Dendritic cell treated with granulocyte-macrophage colony-stimulating factor and Interleukin-4, amounts not matched to agents 40 ng/mL and 50 ng/mL, for 4 days (primary cell): ENCODE measurements around the gene UBTD2.

Experiments
- H3K27ac Mint-ChIP-seq: one replicate; pipeline ENCODE4 v1.8.0; 2022; ENCODE audit warnings: mild to moderate bottlenecking, mixed read lengths
- H3K27me3 Mint-ChIP-seq: one replicate; pipeline ENCODE4 v1.8.0; 2022; ENCODE audit warnings: mild to moderate bottlenecking, mixed read lengths
- H3K36me3 Mint-ChIP-seq: one replicate; pipeline ENCODE4 v1.8.0; 2022; ENCODE audit warnings: low read depth, mixed read lengths
- H3K4me1 Mint-ChIP-seq: one replicate; pipeline ENCODE4 v1.8.0; 2022; ENCODE audit warnings: low read depth, mixed read lengths
- H3K4me3 Mint-ChIP-seq: one replicate; pipeline ENCODE4 v1.8.0; 2022; ENCODE audit warnings: mild to moderate bottlenecking, moderate library complexity, mixed read lengths
- H3K9me3 Mint-ChIP-seq: one replicate; pipeline ENCODE4 v1.8.0; 2022; ENCODE audit warnings: mixed read lengths
- intact Hi-C: fragments of 100-400 bp; cut with micrococcal nuclease; formaldehyde crosslinking; loops from one replicate; pipeline ENCODE4 v1.15.0; 2022

Gene UBTD2

GRCh38 chr5:172188893-172189692 lies 94.5 kb downstream of the UBTD2 start:
- Mint-ChIP-seq H3K27ac (peak overlapping the region; percentile 97), H3K27me3 (peaks cover 5% of the 10 kb centered on the region), H3K36me3 (peaks cover 39% of the 10 kb centered on the region), H3K9me3 (no peaks in the 10 kb centered on the region), H3K4me1 (peaks cover 31% of the 10 kb centered on the region), H3K4me3 (no peak overlapping the region)
- intact Hi-C loops: loop anchor here (1.0 to 5.0 kb wide), 5 partner anchors 39 to 182 kb away; partner anchors contain the start of genes FBXW11 and UBTD2

DNA sequence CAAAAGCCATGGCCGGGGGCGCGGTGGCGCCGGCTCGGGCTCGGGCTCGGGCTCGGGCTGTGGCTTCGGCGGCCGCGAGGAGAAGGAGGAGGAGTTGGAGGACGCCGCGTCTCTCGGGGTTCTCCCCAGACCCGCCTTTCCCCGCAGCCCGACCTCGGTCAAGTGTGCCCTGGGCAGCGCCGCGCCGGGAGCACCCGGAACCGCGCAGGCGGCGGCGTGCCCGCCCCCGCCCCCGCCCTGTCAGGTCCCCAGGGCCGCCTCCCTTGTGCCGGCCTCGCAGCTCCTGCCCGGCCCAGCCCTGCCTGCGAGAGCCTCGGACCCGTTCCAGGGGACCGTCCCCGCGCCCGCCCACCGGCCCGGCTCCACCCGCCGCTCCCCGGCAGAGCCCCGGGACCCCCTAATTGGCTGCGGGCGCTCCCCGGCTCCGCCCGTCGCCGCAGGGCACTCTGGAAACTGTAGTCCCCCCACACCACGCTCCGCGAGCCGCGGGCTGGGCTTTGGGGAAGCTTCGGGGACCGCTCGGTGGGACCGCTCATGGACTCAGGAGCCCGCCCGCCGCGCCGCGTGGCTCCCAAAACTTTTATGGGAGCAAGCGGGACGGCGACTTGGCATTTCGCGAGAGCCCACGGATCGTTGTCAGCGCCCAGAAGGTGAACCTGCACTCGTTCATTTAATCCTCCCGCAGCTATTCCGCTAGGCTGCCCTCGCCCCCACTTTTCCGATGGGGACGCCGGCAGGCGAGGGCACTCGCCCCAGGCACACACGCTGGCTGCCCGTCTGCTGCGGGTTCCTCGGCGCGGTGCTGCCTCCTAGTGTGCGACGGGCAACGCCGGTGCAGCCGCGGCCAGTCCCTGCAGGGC lies 95.3 kb downstream of the UBTD2 start, which contains the start of gene STK10:
TSS of gene STK10 (minus strand) at position 192 of the 860 bp plus-strand sequence. CDS start at position 10, 182 bp downstream.
- intact Hi-C loops: loop anchor here (1.0 to 5.0 kb wide), 5 partner anchors 38 to 181 kb away; partner anchors contain the start of genes FBXW11 and UBTD2
- H3K4me3 Mint-ChIP-seq: peak within 1 kb of the TSS; percentile 100
- H3K36me3 Mint-ChIP-seq: peaks cover 47% of the 10 kb centered on the region
- H3K9me3 Mint-ChIP-seq: no peaks in the 10 kb centered on the region
- peaks cover 5% of the 10 kb centered on the region for H3K27me3 Mint-ChIP-seq
- peak within 1 kb of the TSS; percentile 97 for H3K27ac Mint-ChIP-seq
- peaks cover 36% of the 10 kb centered on the region for H3K4me1 Mint-ChIP-seq

- H3K9me3 Mint-ChIP-seq: no peaks in the 10 kb centered on the region
- H3K36me3 Mint-ChIP-seq: peaks cover 56% of the 10 kb centered on the region
- peaks cover 45% of the 10 kb centered on the region for H3K4me1 Mint-ChIP-seq
- H3K27me3 Mint-ChIP-seq: peaks cover 5% of the 10 kb centered on the region
- H3K27ac Mint-ChIP-seq: peak overlapping the region; percentile 97
- intact Hi-C loops: loop anchor here (1.0 to 5.0 kb wide), 6 partner anchors 13 to 181 kb away; partner anchors contain the start of genes FBXW11 and UBTD2
- peak overlapping the region; percentile 100 for H3K4me3 Mint-ChIP-seq
Measured at GRCh38 chr5:172187118-172188032, 96.2 kb downstream of the UBTD2 start.

GRCh38 chr5:172186114-172186695 lies 97.4 kb downstream of the UBTD2 start:
- intact Hi-C loops: loop anchor here (5.0 kb wide), 1 partner anchor 96 kb away; the partner anchor contains the start of gene UBTD2
- Mint-ChIP-seq H3K27ac (peak overlapping the region; percentile 97), H3K27me3 (peaks cover 5% of the 10 kb centered on the region), H3K9me3 (no peaks in the 10 kb centered on the region), H3K36me3 (peaks cover 68% of the 10 kb centered on the region), H3K4me3 (peak overlapping the region; percentile 100), H3K4me1 (peaks cover 57% of the 10 kb centered on the region)

DNA sequence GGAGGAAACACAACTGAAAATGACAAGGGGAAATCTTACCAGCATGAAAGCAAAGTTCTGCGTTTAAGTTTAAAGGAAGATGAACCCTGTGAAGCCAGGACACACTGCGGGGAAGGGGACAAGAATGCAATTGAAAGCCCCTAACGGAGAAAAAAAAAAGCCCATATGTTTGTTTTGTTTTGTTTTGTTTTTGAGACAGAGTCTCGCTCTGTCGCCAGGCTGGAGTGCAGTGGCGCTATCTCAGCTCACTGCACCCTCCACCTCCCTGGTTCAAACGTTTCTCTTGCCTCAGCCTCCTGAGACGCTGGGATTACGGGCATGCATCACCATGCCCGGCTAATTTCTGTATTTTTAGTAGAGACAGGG lies 98.5 kb downstream of the UBTD2 start:
- Mint-ChIP-seq H3K27me3 (peaks cover 5% of the 10 kb centered on the region), H3K36me3 (peaks cover 74% of the 10 kb centered on the region), H3K4me1 (peaks cover 67% of the 10 kb centered on the region)

DNA sequence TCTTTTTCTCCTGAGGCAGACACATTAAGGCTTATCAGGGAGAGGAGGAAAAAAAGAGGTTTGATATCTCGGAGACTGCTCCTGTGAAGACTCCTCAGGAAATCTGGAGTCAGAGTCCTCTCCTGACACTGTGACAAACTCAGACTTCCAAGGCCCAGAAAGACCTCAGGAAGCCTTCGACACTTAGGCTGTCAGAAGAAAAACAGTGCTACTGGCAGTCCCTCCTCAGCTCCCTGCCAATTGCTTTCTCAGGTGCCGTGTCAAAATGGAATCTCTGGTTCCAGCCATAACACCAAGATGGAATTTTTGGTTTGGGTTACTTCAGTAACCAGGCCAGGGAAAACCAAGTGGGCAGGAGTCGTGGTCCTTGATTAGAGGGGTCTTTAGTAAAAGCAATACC lies 99.7 kb downstream of the UBTD2 start:
- Mint-ChIP-seq H3K9me3 (no peaks in the 10 kb centered on the region), H3K36me3 (peaks cover 74% of the 10 kb centered on the region), H3K27me3 (no peaks in the 10 kb centered on the region), H3K4me1 (peaks cover 73% of the 10 kb centered on the region), H3K27ac (peak overlapping the region; percentile 97), H3K4me3 (no peak overlapping the region)
- intact Hi-C loops: no loop called here

More for the DNA sequence above, 98.5 kb downstream of the UBTD2 start:
- Mint-ChIP-seq H3K27ac (peak overlapping the region; percentile 97), H3K4me3 (peak overlapping the region; percentile 100), H3K9me3 (no peaks in the 10 kb centered on the region)
- intact Hi-C loops: loop anchor here (5.0 kb wide), 1 partner anchor 97 kb away; the partner anchor contains the start of gene UBTD2

DNA sequence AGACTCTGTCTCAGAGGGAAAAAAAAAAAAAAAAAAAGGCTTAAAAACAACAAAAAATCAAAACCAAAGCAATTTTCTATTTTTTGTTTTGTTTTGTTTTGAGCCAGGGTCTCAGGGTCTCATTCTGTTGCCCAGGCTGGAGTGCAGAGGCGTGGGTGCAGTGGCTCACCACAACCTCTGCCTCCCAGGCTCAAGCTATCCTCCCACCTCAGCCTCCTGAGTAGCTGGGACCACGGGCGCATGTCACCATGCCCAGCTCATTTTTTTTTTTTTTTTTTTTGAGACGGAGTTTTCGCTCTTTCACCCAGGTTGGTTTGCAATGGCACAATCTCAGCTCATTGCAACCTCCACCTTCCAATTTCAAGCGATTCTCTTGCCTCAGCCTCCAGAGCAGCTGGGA lies 101.3 kb downstream of the UBTD2 start:
- Mint-ChIP-seq H3K36me3 (peaks cover 74% of the 10 kb centered on the region), H3K9me3 (no peaks in the 10 kb centered on the region), H3K4me1 (peaks cover 89% of the 10 kb centered on the region), H3K4me3 (no peak overlapping the region), H3K27ac (no peak overlapping the region), H3K27me3 (no peaks in the 10 kb centered on the region)
- intact Hi-C loops: no loop called here

GRCh38 chr5:172180936-172181335 lies 102.6 kb downstream of the UBTD2 start:
- no peak overlapping the region for H3K4me3 Mint-ChIP-seq
- H3K27ac Mint-ChIP-seq: peak overlapping the region; percentile 76
- H3K36me3 Mint-ChIP-seq: peaks cover 68% of the 10 kb centered on the region
- H3K4me1 Mint-ChIP-seq: peaks cover 94% of the 10 kb centered on the region
- intact Hi-C loops: no loop called here
- H3K9me3 Mint-ChIP-seq: no peaks in the 10 kb centered on the region
- H3K27me3 Mint-ChIP-seq: no peaks in the 10 kb centered on the region

DNA sequence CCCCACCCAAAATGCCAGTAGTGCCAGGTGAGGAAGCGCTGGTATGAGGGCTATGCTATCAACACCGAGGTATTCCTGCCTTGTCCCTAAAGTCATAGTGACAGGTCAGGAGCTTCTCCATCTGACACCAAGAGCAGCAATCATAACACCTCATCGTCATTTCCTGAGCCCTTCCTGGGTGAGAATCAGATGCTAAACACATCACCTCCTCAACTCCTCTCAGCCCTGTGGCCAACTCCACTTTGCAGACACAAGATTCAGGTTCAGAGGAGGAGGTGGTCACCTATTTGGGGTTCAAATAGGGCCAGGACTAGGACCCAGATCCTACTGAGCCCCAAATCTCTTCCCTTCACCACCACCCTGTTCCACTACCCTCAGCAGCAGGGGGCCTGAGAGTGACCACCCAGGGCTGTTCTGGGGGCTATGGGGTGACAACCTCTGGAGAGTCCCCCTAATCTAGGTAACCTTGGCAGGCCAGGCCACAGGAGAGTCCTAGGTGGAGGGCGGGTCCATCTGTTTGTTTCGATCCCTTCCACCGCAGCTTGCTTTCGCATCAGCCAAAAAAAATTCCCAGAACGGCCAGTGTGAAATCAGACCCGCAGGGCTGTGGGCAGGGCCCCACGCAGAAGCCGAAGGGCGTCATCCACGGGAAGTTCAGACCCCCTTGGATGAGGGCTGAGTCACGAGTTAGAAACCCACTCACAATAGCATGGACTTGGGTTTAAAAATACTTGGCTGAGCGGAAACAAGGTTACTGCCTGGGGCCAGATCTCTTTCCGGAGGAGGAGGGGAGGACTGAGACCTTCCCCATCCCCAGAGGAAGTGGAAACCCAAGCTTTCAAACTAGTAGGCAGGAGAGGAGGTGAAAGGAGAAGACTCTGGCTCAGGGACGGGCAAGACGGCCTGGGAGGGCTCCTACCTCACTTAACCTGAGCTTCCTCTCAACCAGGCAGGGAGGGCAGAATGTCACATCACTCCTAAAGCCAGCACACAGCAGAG lies 104.3 kb downstream of the UBTD2 start:
- Mint-ChIP-seq H3K4me3 (peak overlapping the region; percentile 54), H3K36me3 (peaks cover 52% of the 10 kb centered on the region), H3K27me3 (no peaks in the 10 kb centered on the region), H3K4me1 (peaks cover 94% of the 10 kb centered on the region), H3K9me3 (no peaks in the 10 kb centered on the region), H3K27ac (peak overlapping the region; percentile 76)
- intact Hi-C loops: no loop called here

GRCh38 chr5:172178301-172178987 lies 105.1 kb downstream of the UBTD2 start:
- intact Hi-C loops: no loop called here
- peaks cover 98% of the 10 kb centered on the region for H3K4me1 Mint-ChIP-seq

DNA sequence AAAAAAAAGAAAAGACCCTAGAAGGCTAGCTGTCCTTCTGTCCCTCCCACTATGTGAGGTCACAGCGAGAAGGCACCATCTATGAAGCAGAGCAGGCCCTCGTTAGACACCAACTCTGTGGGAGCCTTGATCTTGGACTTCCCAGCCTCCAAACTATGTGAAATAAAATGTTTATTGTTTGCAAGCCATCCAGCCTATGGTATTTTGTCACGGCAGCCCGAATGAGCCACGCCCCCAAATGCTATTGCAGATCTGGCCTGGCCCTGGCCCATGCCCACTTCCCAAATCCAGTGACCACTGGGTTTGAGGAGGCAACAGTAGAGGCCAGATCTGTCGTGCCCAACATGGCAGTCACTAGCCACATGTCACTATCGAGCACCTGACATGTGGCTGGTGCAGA lies 106.4 kb downstream of the UBTD2 start:
- H3K36me3 Mint-ChIP-seq: peaks cover 49% of the 10 kb centered on the region
- no peak overlapping the region for H3K4me3 Mint-ChIP-seq
- H3K27me3 Mint-ChIP-seq: no peaks in the 10 kb centered on the region
- H3K27ac Mint-ChIP-seq: peak overlapping the region; percentile 74
- H3K4me1 Mint-ChIP-seq: peaks cover 98% of the 10 kb centered on the region
- H3K9me3 Mint-ChIP-seq: no peaks in the 10 kb centered on the region
- intact Hi-C loops: no loop called here

More at GRCh38 chr5:172178301-172178987, 105.1 kb downstream of the UBTD2 start:
- Mint-ChIP-seq H3K36me3 (peaks cover 52% of the 10 kb centered on the region), H3K27ac (peak overlapping the region; percentile 76), H3K27me3 (no peaks in the 10 kb centered on the region), H3K9me3 (no peaks in the 10 kb centered on the region), H3K4me3 (peak overlapping the region; percentile 54)
